K562 (cell line): ENCODE data around the gene CEND1. TPM values are rescaled to one million over a fixed set of nuclear protein-coding genes. Genes with fewer than 3 reads are reported as not detected.

Experiments
- ATAC-seq: fragments of 200-7000 bp; cut with Tn5 transposase; 3 replicates; pipeline ENCODE4 v1.9.1; 2020; ENCODE audit warnings: moderate library complexity
- BruUV-seq: library from RNA; stranded (reverse); fragments of 400-500 nt; replicated peaks from 2 replicates; lab custom pipeline; 2021; lab: Mats Ljungman, UMichigan
- CTCF ChIA-PET: fragments of 300-600 bp; formaldehyde crosslinking; extraction: SDS; loops from one replicate; lab custom pipeline; 2021; ENCODE audit warnings: low intra/inter-chr PET ratio; lab: Yijun Ruan, JAX
- POLR2A ChIA-PET: fragments of 300-600, 350-650 bp; sonication (Branson Sonifier 250); formaldehyde crosslinking; extraction: SDS; loops from one replicate; lab custom pipeline; 2021; ENCODE audit warnings: antibody characterized with exemption, inconsistent platforms; lab: Yijun Ruan, JAX
- DNase-seq, 4 experiments: peaks; one replicate each; pipeline versions ENCODE4 v3.0.0 to v3.0.0-alpha.2; 2011 to 2018; ENCODE audit warnings: low spot score in 3 of 4, mixed read lengths in 3 of 4; ENCODE audit errors: extremely low read depth in 1 of 4
- FAIRE-seq: peaks from 2 replicates; lab custom pipeline; 2011; peaks lifted over from hg19 to GRCh38; lab: Jason Lieb, UNC
- H2AFZ ChIP-seq: 2 replicates; pipeline ENCODE4 v1.6.0; 2011; ENCODE audit warnings: low read depth, low read length, control low read depth, inconsistent platforms
- H3K27ac ChIP-seq: fragments of 200-600 bp; 3 replicates; pipeline ENCODE4 v1.8.0; 2011; ENCODE audit warnings: low read depth, mild to moderate bottlenecking, control low read depth, inconsistent platforms, low read length, moderate library complexity, mixed read lengths; ENCODE audit errors: extremely low read depth
- H3K27me3 ChIP-seq, 2 experiments: fragments of 300-600 bp in 1 of 2; 2 replicates in 1 of 2; 3 replicates in 1 of 2; pipeline versions ENCODE4 v1.6.0 to v1.8.0; 2011; ENCODE audit warnings: inconsistent platforms in 2 of 2, low read length in 2 of 2, mild to moderate bottlenecking in 1 of 2, mixed read lengths in 1 of 2, moderate library complexity in 1 of 2; ENCODE audit not compliant: control insufficient read depth in 2 of 2, insufficient read depth in 2 of 2
- H3K36me3 ChIP-seq: fragments of 300-600 bp; 3 replicates; pipeline ENCODE4 v1.8.0; 2011; ENCODE audit warnings: mild to moderate bottlenecking, low read length, inconsistent platforms; ENCODE audit not compliant: control insufficient read depth, insufficient read depth
- H3K4me1 ChIP-seq, 2 experiments: fragments of 200-600 bp in 1 of 2; replicated peaks in 1 of 2; 2 replicates in 1 of 2; 3 replicates in 1 of 2; pipeline versions ENCODE4 v1.5.1 to v1.8.0; 2011; ENCODE audit warnings: inconsistent platforms in 2 of 2, low read length in 2 of 2, mild to moderate bottlenecking in 1 of 2, mixed read lengths in 1 of 2, moderate library complexity in 1 of 2; ENCODE audit not compliant: control insufficient read depth in 2 of 2, insufficient read depth in 2 of 2
- H3K4me2 ChIP-seq: 2 replicates; pipeline ENCODE4 v1.6.1; 2011; ENCODE audit warnings: low read length, control low read depth, inconsistent platforms, mixed read lengths; ENCODE audit not compliant: insufficient read depth
- H3K4me3 ChIP-seq: fragments of 200-600 bp; sonication (generic), shearing (Covaris generic); 2 replicates; pipeline ENCODE4 v1.5.1; 2016; ENCODE audit warnings: control low read depth, inconsistent platforms
- H3K79me2 ChIP-seq: fragments of 200-600 bp; 3 replicates; pipeline ENCODE4 v1.8.0; 2011; ENCODE audit warnings: low read length, inconsistent platforms; ENCODE audit not compliant: control insufficient read depth, insufficient read depth
- H3K9ac ChIP-seq, 2 experiments: 2 replicates each; pipeline versions ENCODE4 v1.6.0 to v1.6.1; 2011; ENCODE audit warnings: low read depth in 2 of 2, low read length in 2 of 2, control low read depth in 1 of 2, inconsistent platforms in 1 of 2, mild to moderate bottlenecking in 1 of 2, mixed read lengths in 1 of 2; ENCODE audit not compliant: insufficient read depth in 1 of 2
- H3K9me1 ChIP-seq: one replicate; pipeline ENCODE4 v1.6.0; 2011; ENCODE audit warnings: inconsistent platforms, mild to moderate bottlenecking, low read length, moderate library complexity; ENCODE audit not compliant: control insufficient read depth, insufficient read depth
- H3K9me3 ChIP-seq: replicated peaks from 2 replicates; pipeline ENCODE4 v1.5.1; 2011; ENCODE audit warnings: low read depth, low read length, inconsistent platforms; ENCODE audit not compliant: control insufficient read depth, insufficient read depth
- H4K20me1 ChIP-seq: replicated peaks from 2 replicates; pipeline ENCODE4 v1.6.1; 2011; ENCODE audit warnings: low read length, inconsistent platforms, mixed read lengths; ENCODE audit not compliant: control insufficient read depth, insufficient read depth
- E2F1 ChIP-seq: sonication (generic); formaldehyde crosslinking; IDR thresholded peaks from 2 replicates; pipeline ENCODE4 v1.8.1; 2023; ENCODE audit warnings: mild to moderate bottlenecking, missing genetic modification reagents, moderate library complexity
- IFI16 ChIP-seq: fragments of 250-450 bp; sonication (Bioruptor Pico); IDR thresholded peaks from 2 replicates; pipeline ENCODE4 v2.1.2; 2022; ENCODE audit warnings: mild to moderate bottlenecking, inconsistent platforms
- NCOA1 ChIP-seq: fragments of 450-650 bp; IDR thresholded peaks from 2 replicates; pipeline ENCODE4 v1.6.1; 2016; ENCODE audit warnings: low read depth
- PRMT5 ChIP-seq: sonication (generic); formaldehyde crosslinking; IDR thresholded peaks from 2 replicates; pipeline ENCODE4 v1.5.0; 2020; ENCODE audit warnings: missing genetic modification reagents
- PTRF ChIP-seq: fragments of 450-650 bp; IDR thresholded peaks from 2 replicates; pipeline ENCODE4 v1.6.1; 2016; ENCODE audit warnings: mild to moderate bottlenecking, missing genetic modification characterization, missing compliant biosample characterization
- SOX6 ChIP-seq: fragments of 450-650 bp; IDR thresholded peaks from 2 replicates; pipeline ENCODE4 v1.6.1; 2014; ENCODE audit warnings: mild to moderate bottlenecking
- TAL1 ChIP-seq: fragments of 450-650 bp; IDR thresholded peaks from 2 replicates; pipeline ENCODE4 v1.6.1; 2016; ENCODE audit warnings: mild to moderate bottlenecking
- TFAM ChIP-seq: fragments of 250-450 bp; sonication (Bioruptor Pico); conservative IDR thresholded peaks from 2 replicates; pipeline ENCODE4 v1.5.0; 2021; ENCODE audit warnings: mild to moderate bottlenecking, moderate library complexity
- WGBS: fragments of 100-300 bp; shearing (Covaris generic); methylation state at CpG from one replicate; pipeline ENCODE4 v1.1.6; 2016; ENCODE audit warnings: low coverage, mixed read lengths; ENCODE audit not compliant: insufficient coverage; ENCODE audit errors: missing lambda C conversion rate; 5-methylcytosine and 5-hydroxymethylcytosine counted together
- in situ Hi-C: fragments of 300-500 bp; cut with MboI; formaldehyde crosslinking; loops from 4 replicates; pipeline ENCODE4 v1.15.0; 2018; ENCODE audit warnings: inconsistent platforms, mixed read lengths
- intact Hi-C: fragments of 100-400 bp; cut with micrococcal nuclease; formaldehyde crosslinking; loops from 2 replicates; pipeline ENCODE4 v1.14.2; 2022
- polyA plus RNA-seq, 8 experiments: library from polyadenylated mRNA; depleted of rRNA in 4 of 8; stranded (reverse) in 5 of 8; unstranded in 3 of 8; fragments of >200 nt; fragmentation: Nextera tagmentation in 2 of 8; fragmentation: Illumina TruSeq in 1 of 8; extraction: Ambion mirVana in 2 of 8; extraction: Trizol in 1 of 8; gene quantifications; 2 replicates each; pipeline versions ENCODE4 v1.2.1 to v1.2.3, GENCODE V29; 2011 to 2014; ENCODE audit warnings: inconsistent platforms in 1 of 8, missing spikeins in 1 of 8
- total RNA-seq, 7 experiments: library from RNA; depleted of rRNA in 6 of 7; stranded (reverse); fragments of >200 nt in 6 of 7; fragmentation: Illumina TruSeq in 2 of 7; extraction: Trizol in 2 of 7; gene quantifications; 2 replicates each; pipeline versions ENCODE4 v1.2.1 to v1.2.3, GENCODE V29; 2011 to 2021; ENCODE audit warnings: low replicate concordance in 1 of 7

Gene CEND1
- total and polyA plus RNA-seq, 9 of the 15 experiments (the other 6 are each of a cell fraction or from before 2014, with no cell fraction given), result 0.13 to 0.18 (median 0.16) TPM; not detected in 6

DNA sequence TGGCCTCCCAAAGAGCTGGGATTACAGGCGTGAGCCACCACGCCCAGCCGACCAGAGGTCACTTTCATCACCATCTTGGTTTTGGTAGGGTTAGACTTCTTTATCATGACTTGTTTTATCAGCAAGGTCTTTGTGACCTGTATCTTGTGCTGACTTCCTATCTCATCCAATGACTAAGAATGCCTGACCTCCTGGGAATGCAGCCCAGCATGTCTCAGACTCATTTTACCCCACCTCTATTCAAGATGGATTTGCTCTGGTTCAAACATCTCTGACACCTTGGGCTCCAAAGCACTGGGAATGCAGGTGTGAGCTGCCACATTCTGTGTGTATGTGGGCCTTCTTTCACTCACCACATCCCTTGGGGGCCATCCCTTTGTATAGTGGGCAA is 47.7 kb downstream of the CEND1 start:
- WGBS, result 40% methylated on average over 3 of the region's 3 CpGs
- ATAC-seq, result no peak

More for the DNA sequence above, 47.7 kb downstream of the CEND1 start:
- no peak overlapping the region for H2AFZ ChIP-seq
- H3K36me3 ChIP-seq, result no peaks in the 10 kb centered on the region
- POLR2A ChIA-PET, result interaction anchor here (0.8 kb wide), 1 partner anchor 246 kb away, joined by 3 read pairs; no protein-coding TSS in a partner anchor
- no peaks in the 10 kb centered on the region for H3K9me3 ChIP-seq
- FAIRE-seq, result no peak
- no peak overlapping the region; the same call in 2 of the 3 replicates for H3K27ac ChIP-seq
- TF ChIP-seq SOX6 (no peak), PRMT5 (CRISPR knock-in tag) (no peak), E2F1 (no peak), NCOA1 (no peak), TFAM (CRISPR knock-in tag) (no peak), PTRF (tag) (no peak), TAL1 (no peak), IFI16 (CRISPR knock-in tag) (no peak)
- TF ChIP-seq, all 486 proteins: peak for 0
- Histone ChIP-seq H3K27me3 (no peaks in the 10 kb centered on the region), H3K9ac (no peak overlapping the region), H3K4me1 (peaks cover 24 to 45% of the 10 kb centered on the region in 2 experiments; a peak in 4 of 5 replicates), H3K4me2 (no peak overlapping the region), H4K20me1 (no peaks in the 10 kb centered on the region), H3K4me3 (no peak overlapping the region), H3K79me2 (no peaks in the 10 kb centered on the region; the same call in 2 of the 3 replicates), H3K9me1 (peaks cover 3% of the 10 kb centered on the region)
- intact Hi-C loops (no loop called here), in situ Hi-C loops (no loop called here)
- no TSS peak for BruUV-seq
- CTCF ChIA-PET, result no interaction called here
- no peak for DNase-seq
